Measurements from ENCODE around the gene ARRDC2.

ARRDC2 gene

GRCh38 chr19:18046059-18046718 lies 38.2 kb downstream of the ARRDC2 start:
- TF ChIP-seq CTCF (conservative IDR thresholded peaks at IDR 0.05; ENCODE audit: low read depth, low read length) = no peak
- H2AFZ ChIP-seq (ENCODE audit: low read depth) = no peak overlapping the region
- H3K36me3 ChIP-seq (ENCODE audit: insufficient read depth) = no peaks in the 10 kb centered on the region
- no peak overlapping the region for H3K27ac ChIP-seq
- H3K4me3 ChIP-seq (IDR thresholded peaks at IDR 0.05; ENCODE audit: insufficient read depth, low read depth, low read length) = no peak overlapping the region
- peaks cover 33% of the 10 kb centered on the region for H3K4me1 ChIP-seq (ENCODE audit: low read depth, poor library complexity, severe bottlenecking)
- no peaks in the 10 kb centered on the region for H3K79me2 ChIP-seq (ENCODE audit: insufficient read depth, low read depth)
- H3K27me3 ChIP-seq (ENCODE audit: insufficient read depth, low read depth) = no peaks in the 10 kb centered on the region
- peak overlapping the region; percentile 71; the same call in 1 of the 2 replicates for H3K4me2 ChIP-seq
- no peaks in the 10 kb centered on the region for H4K20me1 ChIP-seq (ENCODE audit: insufficient read depth)
- H3K9ac ChIP-seq = no peak overlapping the region

- Histone ChIP-seq H3K79me2 (ENCODE audit: insufficient read depth, low read depth) (no peaks in the 10 kb centered on the region), H3K4me2 (no peak overlapping the region), H3K36me3 (ENCODE audit: insufficient read depth) (no peaks in the 10 kb centered on the region), H3K4me1 (ENCODE audit: low read depth, poor library complexity, severe bottlenecking) (peaks cover 21% of the 10 kb centered on the region), H2AFZ (ENCODE audit: low read depth) (no peak overlapping the region), H4K20me1 (ENCODE audit: insufficient read depth) (no peaks in the 10 kb centered on the region), H3K4me3 (IDR thresholded peaks at IDR 0.05; ENCODE audit: insufficient read depth, low read depth, low read length) (no peak overlapping the region), H3K27me3 (ENCODE audit: insufficient read depth, low read depth) (no peaks in the 10 kb centered on the region), H3K9ac (no peak overlapping the region), H3K27ac (no peak overlapping the region)
- TF ChIP-seq CTCF (conservative IDR thresholded peaks at IDR 0.05; ENCODE audit: low read depth, low read length) = no peak
Measured at GRCh38 chr19:18049385-18049784, 41.4 kb downstream of the ARRDC2 start.

- no peak for TF ChIP-seq CTCF (conservative IDR thresholded peaks at IDR 0.05; ENCODE audit: low read depth, low read length)
- no peak overlapping the region for H3K4me2 ChIP-seq
- no peak overlapping the region for H2AFZ ChIP-seq (ENCODE audit: low read depth)
Measured at GRCh38 chr19:18051887-18052286, 43.9 kb downstream of the ARRDC2 start.

GRCh38 chr19:18053576-18054219 lies 45.7 kb downstream of the ARRDC2 start:
- Histone ChIP-seq H3K27ac (no peak overlapping the region), H3K4me3 (IDR thresholded peaks at IDR 0.05; ENCODE audit: insufficient read depth, low read depth, low read length) (no peak overlapping the region), H3K27me3 (ENCODE audit: insufficient read depth, low read depth) (no peaks in the 10 kb centered on the region), H4K20me1 (ENCODE audit: insufficient read depth) (no peaks in the 10 kb centered on the region), H2AFZ (ENCODE audit: low read depth) (no peak overlapping the region), H3K9ac (no peak overlapping the region), H3K79me2 (ENCODE audit: insufficient read depth, low read depth) (no peaks in the 10 kb centered on the region), H3K4me1 (ENCODE audit: low read depth, poor library complexity, severe bottlenecking) (peaks cover 11% of the 10 kb centered on the region), H3K4me2 (no peak overlapping the region), H3K36me3 (ENCODE audit: insufficient read depth) (no peaks in the 10 kb centered on the region)
- TF ChIP-seq CTCF (conservative IDR thresholded peaks at IDR 0.05; ENCODE audit: low read depth, low read length) = no peak

More at GRCh38 chr19:18051887-18052286, 43.9 kb downstream of the ARRDC2 start:
- no peaks in the 10 kb centered on the region for H3K4me1 ChIP-seq (ENCODE audit: low read depth, poor library complexity, severe bottlenecking)
- no peak overlapping the region for H3K27ac ChIP-seq
- no peaks in the 10 kb centered on the region for H3K36me3 ChIP-seq (ENCODE audit: insufficient read depth)
- H4K20me1 ChIP-seq (ENCODE audit: insufficient read depth) = no peaks in the 10 kb centered on the region
- H3K27me3 ChIP-seq (ENCODE audit: insufficient read depth, low read depth) = no peaks in the 10 kb centered on the region
- no peak overlapping the region for H3K4me3 ChIP-seq (IDR thresholded peaks at IDR 0.05; ENCODE audit: insufficient read depth, low read depth, low read length)
- no peak overlapping the region for H3K9ac ChIP-seq
- H3K79me2 ChIP-seq (ENCODE audit: insufficient read depth, low read depth) = no peaks in the 10 kb centered on the region

All from KMS-11 (cell line).